Fibroblast of mammary gland (primary cell): ENCODE data around the gene PTP4A2.

Source experiments
- DNase-seq: peaks from one replicate; pipeline ENCODE4 v3.0.0-alpha.2; 2010; ENCODE audit warnings: low read depth
- H3K4me3 ChIP-seq: 2 replicates; pipeline ENCODE4 v1.5.1; 2011; ENCODE audit warnings: low read depth, mild to moderate bottlenecking, low read length, moderate library complexity; ENCODE audit not compliant: control insufficient read depth
- TF ChIP-seq, protein P1 (sequence below): conservative IDR thresholded peaks from 2 replicates; pipeline ENCODE4 v1.5.1; 2011; ENCODE audit warnings: low read depth, low read length, inconsistent platforms; ENCODE audit not compliant: control insufficient read depth, insufficient read depth

PTP4A2 gene

DNA sequence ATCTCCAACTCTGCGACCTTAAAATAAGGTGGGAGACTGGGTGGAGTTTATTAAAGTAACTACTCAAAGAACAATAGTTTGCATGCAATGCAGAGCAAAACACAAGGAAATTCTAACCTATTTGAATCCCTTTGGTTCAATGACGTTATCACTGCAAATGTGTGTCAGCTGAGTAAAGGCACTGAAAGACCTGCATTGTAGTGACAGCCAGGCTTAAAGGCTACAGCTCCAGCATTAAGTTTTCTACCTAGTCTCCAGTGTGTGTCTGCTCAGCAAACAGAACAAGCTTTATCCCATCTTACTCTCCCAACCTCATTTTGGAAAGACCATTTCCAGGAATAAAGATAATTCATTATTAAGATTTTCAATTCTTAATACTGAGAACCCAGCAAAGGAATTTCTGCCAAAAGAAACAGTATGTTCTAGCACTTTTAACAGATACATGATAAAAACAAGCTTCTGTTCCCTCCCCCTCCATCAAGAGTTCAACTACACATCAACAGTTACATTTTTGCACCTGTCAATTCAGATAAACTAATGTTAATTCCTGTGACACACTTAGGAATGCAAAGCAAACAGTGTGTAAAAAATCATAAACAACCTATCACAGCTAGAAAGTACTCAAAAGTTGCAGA is 14.2 kb downstream of the PTP4A2 start:
- DNase-seq: no peak
- TF ChIP-seq, protein P1, sequence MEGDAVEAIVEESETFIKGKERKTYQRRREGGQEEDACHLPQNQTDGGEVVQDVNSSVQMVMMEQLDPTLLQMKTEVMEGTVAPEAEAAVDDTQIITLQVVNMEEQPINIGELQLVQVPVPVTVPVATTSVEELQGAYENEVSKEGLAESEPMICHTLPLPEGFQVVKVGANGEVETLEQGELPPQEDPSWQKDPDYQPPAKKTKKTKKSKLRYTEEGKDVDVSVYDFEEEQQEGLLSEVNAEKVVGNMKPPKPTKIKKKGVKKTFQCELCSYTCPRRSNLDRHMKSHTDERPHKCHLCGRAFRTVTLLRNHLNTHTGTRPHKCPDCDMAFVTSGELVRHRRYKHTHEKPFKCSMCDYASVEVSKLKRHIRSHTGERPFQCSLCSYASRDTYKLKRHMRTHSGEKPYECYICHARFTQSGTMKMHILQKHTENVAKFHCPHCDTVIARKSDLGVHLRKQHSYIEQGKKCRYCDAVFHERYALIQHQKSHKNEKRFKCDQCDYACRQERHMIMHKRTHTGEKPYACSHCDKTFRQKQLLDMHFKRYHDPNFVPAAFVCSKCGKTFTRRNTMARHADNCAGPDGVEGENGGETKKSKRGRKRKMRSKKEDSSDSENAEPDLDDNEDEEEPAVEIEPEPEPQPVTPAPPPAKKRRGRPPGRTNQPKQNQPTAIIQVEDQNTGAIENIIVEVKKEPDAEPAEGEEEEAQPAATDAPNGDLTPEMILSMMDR: no peak
- H3K4me3 ChIP-seq: no peak overlapping the region

DNA sequence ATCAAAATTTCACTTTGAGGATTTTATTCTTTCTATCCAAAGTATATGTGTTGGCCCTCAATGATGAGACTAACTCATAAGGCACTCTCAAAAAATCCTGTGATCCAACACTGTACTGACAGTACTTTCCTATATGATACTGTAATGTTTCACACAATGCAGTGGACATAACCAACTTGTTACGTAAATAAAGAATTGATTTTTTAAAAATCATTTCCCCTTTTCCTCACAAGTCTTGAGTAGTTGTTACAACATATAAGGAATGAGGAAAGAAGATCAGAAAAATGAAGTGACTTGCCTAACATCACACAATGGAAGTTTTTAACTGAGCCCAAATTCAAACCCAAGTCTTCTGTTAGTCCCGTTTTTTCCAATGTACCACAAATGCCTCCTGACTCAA is 17.2 kb downstream of the PTP4A2 start:
- no peak for DNase-seq
- no peak overlapping the region for H3K4me3 ChIP-seq

DNA sequence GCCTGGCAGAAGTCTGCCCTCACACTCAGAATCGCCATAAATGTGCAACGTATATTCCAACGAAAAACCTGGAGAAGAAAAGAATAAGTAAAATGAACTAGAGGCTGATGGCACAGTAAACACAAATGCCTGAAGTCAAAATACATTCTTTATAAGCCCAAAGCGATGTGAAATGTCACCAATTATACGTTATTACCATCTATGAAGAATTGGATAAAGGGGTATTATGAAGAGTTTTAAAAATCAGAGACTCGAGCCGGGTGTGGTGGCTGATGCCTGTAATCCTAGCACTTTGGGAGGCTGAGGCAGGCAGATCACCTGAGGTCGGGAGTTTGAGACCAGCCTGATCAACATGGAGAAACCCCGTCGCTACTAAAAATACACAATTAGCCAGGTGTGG is 18.6 kb downstream of the PTP4A2 start:
- no peak overlapping the region for H3K4me3 ChIP-seq
- TF ChIP-seq, protein P1: no peak
- DNase-seq: no peak

More for the DNA sequence above, 17.2 kb downstream of the PTP4A2 start:
- TF ChIP-seq, protein P1: no peak

DNA sequence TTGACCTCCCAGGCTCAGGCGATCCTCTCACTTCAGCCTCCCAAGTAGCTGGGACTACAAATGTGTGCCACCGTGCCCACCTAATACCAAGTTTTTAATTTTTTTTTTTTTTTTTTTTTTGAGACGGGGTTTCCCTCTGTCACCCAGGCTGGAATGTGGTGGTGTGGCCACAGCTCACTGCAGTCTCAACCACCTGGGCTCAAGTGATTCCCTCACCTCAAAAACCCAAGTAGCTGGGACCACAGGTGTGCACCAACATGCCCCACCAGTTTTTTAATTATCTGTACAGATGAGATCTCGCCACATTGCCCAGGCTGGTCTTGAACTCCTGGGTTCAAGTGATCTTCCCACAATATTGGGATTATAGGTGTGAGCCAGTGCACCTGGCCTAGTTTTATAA is 22.7 kb downstream of the PTP4A2 start:
- TF ChIP-seq, protein P1: no peak
- no peak for DNase-seq
- H3K4me3 ChIP-seq: no peak overlapping the region

DNA sequence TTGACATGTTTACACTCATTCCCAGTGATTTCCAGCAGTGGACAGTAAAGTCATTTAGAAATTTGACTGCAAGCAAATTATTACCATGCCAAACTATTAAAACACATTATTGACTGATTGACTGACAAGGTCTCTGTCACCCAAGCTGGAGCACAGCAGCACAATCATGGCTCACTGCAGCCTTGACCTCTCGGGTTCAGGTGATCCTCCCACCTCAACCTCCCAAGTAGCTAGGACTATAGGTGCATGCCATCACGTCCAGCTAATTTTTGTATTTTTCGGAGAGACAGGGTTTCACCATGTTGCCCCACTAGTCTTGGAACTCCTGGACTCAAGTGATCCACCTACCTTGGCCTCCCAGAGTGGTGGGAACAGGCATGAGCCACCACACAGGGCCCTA is 24.2 kb downstream of the PTP4A2 start:
- TF ChIP-seq, protein P1: no peak
- DNase-seq: no peak
- H3K4me3 ChIP-seq: no peak overlapping the region

DNA sequence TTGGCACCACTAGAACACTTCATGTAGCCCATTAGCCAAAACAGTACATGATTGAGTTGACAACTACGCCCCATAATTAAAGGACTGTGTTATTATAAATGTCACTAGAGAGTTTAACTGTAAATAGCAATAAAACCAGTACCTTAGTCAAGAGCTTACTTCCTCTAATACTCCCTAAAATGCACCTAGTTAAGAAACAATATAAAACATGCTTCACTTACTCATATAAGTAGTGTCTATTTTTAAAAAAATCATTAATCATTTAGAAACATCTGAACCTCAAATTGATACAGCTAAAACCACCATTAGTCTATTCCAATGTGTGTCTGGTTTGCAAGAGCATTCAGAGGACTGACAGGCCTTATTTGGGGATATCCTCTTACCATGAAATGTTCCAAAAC is 25.3 kb downstream of the PTP4A2 start:
- TF ChIP-seq, protein P1: no peak
- H3K4me3 ChIP-seq: no peak overlapping the region
- DNase-seq: no peak
